HG02943 (cell line): ENCODE measurements around the gene SH3PXD2A.
"Not testable (repeated sequence)": the region's sequence is repeated elsewhere in the genome, so short reads cannot be mapped to it uniquely, and the experiment has no call there.

ENCODE experiments used
- ATAC-seq: cut with Tn5 transposase; IDR thresholded peaks from one replicate; pipeline ENCODE4 v1.9.1; 2021; ENCODE audit warnings: mild to moderate bottlenecking, low read depth, moderate library complexity; ENCODE audit not compliant: unreplicated experiment

Gene SH3PXD2A

DNA sequence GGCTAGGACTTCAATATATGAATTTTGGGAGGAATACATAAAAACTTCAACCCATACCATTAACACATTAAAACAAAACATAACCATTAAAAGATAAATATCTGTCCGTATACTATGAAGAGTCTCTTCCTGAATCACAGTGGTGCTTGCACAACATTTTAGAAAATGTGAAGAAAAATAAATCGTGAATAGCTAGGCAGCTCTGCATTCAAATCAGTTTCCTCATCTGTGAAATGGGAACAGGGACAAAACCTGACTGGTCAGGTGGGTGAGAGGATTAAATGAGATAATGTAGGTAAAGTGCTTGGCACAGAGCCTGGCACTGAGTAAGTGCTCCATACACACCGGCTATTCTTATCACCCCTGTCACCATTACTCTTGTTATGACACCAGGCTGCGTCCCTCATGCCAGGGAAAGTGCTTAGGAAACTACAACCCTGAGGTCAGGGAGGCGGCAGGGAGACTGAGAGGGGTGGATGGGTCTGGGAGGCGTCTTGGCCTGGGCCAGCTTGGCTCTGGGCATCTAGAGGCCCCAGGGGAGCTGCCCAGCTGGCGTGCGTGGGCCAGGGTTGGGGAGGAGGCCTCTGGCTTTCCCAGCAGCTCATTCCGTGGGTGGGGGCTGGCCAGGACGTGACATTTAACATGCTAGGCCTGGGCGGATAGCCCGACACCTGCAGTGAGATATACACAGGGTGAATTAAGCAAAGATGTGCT lies 78.3 kb downstream of the SH3PXD2A start:
- no peak for ATAC-seq

DNA sequence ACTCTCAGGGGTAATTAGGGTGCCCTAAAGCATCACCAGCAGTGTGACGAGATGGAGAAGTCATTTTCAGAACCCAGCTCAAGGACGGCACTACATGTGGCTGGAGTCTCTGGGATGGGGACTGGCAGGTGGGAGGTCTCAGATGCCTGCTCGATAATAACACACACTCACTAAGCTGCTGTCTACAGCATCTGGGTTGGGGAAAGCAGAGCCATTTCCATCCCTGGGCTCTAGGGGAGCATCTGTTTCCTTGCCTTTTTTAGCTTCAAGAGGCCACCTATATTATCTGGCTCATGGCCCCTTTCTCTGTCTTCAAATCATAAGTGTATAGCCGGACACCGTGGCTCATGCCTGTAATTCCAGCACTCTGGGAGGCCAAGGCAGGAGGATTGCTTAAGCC lies 79.6 kb downstream of the SH3PXD2A start:
- ATAC-seq: no peak

DNA sequence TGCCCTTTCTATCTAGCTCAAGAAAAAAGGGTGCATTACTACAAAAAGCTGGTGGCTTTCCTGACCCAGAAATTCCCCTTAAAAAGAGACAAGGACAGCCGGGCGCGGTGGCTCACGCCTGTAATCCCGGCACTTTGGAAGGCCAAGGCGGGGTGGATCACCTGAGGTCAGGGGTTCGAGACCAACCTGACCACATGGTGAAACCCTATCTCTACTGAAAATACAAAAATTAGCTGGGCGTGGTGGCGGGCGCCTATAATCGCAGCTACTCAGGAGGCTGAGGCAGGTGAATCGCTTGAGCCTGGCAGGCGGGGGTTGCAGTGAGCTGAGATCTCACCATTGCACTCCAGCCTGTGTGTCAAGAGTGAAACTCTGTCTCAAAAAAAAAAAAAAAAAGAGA lies 82.5 kb downstream of the SH3PXD2A start:
- ATAC-seq: not testable (repeated sequence)

DNA sequence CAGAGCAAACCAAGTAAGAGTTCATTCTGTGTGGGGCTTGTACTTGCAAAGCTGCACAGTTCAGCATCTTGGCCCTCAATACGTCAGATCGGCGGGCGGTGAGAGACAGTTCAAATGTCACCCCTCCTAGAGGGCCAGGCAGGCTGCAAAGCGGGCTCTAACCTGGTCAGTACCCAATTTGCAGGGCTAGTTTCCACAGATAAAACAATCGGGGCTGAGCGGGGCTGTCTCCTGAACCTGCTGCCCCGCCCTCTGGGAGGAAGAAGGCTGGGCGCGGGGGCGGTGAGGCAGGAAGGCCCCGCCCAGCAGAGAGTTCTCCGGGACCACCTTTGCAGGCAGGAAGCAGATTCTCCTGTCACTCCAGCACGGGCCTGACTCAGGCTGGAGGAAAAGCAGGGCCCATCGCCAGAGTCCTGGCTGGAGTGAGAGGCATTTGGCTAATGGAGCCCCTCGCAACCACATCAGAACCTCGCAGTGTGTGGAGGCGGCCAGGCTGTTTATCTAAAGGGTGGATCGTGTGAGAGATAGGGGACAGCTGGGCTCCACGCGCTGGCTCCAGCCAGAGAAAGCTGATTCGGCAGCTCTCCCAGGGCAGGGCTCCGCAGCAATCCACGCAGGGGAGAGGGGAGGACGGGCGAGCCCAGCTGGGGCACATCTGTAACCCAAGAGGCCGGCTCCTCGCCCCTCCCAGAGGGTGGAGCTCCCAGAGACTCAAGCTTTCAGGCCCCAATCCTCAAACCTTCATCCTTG lies 83.1 kb downstream of the SH3PXD2A start:
- peak; percentile 72 for ATAC-seq

DNA sequence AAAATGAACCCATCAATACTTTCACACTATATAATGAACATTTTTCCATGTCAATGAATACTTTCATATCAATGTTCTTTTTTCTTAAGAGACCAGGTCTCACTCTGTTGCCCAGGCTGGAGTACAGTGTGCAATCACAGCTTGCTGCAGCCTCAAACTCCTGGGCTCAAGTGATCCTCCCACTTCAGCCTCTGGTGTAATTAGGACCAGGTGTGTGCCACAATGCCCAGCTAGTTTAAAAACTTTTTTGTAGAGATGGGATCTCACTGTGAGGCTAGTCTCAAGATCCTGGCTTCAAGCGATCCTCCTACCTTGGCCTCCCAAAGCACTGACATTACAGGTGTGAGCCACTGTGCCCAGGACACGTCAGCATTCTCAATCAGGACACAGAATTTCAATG lies 85.2 kb downstream of the SH3PXD2A start:
- no peak for ATAC-seq

DNA sequence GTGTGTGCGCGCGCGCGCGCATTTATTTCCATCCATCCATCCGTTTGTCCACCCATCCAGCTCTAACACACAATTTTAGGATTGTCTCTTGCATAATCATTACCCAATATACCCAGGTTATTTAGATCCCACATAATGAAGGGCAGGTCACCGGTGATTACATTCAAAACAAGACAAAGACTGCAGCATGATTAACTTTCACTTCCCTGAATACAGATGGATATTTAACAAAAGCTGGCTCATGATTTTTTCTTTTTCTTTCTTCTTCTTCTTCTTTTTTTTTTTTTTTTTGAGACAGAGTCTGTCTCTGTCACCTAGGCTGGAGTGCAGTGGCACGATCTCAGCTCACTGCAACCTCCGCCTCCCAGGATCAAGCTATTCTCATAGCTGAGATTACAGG lies 86.2 kb downstream of the SH3PXD2A start:
- no peak for ATAC-seq

DNA sequence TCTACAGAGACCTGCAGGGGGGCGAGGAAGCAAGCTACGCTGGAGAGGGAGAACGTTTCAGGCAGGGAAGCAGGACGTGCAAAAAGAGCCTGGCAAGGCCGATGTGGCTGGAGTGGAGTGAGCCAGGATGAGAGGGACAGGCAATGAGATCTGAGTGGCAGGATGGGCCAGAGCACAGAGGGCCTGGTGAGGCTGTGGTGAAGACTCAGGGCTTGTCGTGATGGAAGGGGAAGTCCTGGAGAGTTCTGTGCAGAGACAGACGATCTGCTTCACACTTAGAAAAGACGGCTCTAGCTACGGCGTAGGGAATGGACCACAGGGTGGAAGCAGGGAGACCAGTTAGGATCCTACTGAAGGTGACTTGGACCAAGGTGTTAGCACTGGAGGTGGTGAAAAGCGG lies 87.0 kb downstream of the SH3PXD2A start:
- ATAC-seq: no peak

DNA sequence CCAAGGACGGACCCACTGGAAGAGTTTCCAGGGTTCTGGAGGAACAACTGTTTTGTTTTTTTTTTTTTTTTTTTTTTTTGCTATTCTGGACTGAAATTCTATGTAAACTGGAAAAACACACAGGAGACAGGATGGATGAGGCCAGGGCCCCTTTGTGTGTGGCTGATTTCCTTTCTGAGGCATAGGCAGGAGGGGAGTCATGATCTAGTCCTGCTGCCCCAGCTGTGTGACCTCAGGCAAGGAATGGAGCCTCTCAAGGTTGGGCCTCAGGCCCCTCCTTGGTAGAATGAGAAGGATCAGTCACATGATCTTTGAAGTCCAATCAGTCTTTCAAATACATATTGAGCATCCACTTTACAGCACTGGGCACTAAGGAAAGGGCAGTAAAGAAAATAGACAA lies 87.6 kb downstream of the SH3PXD2A start:
- no peak for ATAC-seq

DNA sequence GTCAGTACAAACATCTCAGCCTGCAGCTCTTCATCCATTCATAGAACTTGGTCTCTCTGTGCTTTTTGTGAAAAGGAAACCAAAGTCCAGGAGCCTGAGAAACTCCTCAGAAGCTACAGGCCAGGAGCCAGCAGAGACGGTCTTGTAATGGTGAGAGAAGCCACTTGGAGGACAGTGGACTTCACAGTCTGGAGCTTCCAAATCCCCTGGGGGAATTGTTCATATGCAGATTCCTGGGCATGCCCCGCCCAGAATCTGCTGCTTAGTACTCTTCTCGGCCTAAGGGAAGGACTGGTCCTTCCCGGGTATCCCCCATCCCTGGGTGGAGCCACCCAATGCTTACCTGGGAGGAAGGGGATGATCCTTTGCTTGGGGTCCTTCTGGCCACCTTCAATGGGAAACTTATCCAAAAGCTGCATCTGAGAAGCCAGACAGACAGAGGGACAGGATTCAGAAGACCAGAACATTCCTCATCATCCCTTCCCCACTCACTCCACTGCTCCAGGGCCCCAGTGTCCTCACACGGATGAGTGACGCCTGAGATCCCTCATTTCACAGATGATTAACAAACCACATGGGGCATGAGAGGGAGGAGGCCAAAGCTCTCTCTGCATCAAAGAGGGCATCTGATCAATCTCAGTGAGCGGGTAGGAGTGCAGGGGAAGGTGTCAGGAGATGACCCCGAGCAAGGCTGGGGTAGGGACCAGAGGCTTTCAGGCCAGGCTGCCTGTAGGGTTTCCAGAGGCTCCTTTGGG lies 88.4 kb downstream of the SH3PXD2A start:
- ATAC-seq: no peak

DNA sequence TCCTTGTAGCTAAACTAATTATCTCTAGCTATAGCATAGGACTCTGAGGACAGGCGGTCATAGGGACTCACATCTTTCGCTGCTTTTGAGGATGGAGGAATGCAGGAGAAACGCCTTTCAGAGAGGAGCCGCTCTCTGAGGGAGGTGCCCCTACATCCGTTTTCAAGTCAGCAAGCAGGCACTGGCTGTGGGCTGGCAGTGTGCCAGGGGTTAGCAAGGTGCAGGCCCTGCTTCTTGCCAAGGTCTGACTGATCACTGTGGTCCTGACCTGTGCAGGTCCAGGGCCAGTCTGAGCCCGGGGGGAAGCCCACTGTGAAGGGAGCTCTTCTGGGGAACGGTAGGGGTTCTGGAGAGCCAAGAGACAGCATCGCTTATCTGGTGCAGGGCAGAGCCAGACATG lies 89.4 kb downstream of the SH3PXD2A start:
- ATAC-seq: no peak

DNA sequence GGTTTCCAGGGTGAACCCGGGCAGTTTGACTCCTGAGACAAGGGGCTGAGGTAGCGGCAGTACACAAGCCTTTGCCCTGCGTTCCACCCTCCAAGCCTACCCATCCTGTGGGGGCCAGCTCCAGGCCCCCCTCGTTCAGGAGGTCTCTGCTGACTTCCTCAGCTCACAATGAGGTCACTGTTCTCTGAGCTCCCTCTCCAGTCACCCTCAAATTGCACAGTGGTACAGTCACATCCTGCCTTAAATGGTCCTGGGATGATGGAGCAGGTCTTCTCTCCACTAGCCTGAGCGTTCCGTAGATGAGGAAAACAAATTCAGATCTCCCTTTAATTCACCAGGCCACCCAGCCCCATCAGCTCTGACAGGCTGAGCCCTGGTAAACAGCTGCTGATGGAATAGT lies 90.2 kb downstream of the SH3PXD2A start:
- ATAC-seq: no peak

DNA sequence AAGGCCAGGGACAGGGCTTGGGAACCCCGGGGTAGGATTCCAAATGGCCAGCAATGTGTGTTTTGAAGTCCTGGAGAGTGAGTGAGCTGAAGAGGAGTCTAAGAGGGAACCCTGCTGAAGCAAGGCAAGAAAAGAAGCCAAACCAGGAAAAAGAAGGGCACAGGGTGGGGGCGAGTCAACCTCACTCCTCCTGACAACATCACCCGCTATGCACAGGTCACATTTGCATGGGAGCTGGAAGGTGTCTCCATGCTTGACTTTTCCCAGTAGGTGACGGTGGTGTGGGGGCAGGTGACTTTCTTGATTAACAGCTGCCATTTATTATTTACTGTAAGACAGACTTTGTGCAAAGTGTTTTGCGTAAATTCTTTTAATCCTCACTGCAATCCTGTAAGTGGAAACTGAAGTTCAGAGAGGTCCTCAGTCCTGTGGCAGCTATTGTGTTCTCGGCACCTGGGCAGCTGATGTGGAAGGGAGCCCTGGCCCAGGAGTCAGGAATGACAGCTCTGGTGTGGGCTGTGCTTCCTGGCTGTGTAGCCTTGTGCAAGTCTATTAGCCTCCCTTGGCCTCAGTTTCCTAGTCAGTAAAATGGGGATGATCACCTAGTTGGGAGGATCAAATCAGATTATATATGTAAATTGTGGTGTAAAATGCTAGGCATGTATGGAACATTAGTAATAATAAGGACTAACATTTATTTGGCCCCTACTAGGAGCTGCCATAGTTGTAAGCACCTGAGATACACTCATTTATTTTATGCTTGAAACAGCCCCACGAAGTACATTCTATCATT lies 90.9 kb downstream of the SH3PXD2A start:
- no peak for ATAC-seq

DNA sequence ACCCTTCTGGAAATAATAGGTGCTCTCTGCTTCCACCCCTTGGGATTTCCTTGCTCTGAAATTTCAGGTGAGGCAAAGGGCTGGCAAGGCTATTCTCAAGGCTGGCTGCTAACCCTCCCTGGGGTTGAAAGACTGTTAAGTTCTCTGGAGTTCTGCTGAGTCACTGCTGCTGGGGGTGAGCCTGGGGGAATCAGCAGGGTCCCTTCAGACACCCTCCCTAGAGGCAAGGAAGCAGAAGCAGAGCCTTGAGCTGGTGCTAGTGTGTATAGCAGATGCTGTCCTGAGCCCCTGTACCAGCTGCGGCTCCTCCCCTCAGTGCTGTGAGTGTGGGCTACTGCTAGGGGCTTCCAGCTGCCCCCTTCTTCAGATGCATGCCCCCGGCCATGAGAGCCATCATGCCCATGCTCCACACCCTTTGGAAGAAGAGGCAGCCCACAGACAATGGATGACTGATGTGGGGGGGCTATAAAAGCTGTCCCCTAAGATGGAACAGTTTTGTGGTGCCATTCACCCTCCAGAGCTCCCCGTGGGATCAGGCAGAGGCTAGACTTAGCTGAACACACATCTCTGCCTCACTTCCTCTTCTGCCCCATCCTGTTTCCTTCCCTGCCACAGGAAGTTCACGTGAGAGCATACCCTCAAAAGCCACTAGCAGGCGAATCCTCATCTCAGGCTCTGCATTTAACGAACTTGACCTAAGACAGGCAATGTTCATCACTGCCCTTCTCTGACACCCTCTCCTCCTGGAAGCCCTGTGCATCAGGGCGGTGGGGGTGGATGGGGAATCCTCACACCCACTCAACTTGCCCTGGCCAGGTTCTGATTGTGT lies 91.8 kb downstream of the SH3PXD2A start:
- no peak for ATAC-seq

DNA sequence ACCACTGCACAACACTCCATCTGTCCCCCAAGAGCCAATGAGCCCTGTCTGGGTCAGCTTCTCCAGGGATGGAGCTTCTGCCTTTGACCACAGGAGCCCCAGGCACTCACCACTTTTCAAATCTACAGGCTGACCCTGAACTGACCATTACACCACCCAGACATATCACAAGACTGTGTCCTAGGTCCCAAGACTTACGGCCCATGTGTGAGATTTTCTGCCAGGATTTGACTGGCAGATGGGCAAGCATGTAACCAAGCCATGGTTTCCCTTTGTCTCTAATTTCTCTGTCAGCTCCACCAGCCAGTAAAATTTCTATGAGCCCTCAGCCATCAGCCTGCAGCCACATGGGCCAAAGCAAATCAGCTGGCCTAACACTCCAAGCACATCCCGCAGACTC lies 92.5 kb downstream of the SH3PXD2A start:
- no peak for ATAC-seq

DNA sequence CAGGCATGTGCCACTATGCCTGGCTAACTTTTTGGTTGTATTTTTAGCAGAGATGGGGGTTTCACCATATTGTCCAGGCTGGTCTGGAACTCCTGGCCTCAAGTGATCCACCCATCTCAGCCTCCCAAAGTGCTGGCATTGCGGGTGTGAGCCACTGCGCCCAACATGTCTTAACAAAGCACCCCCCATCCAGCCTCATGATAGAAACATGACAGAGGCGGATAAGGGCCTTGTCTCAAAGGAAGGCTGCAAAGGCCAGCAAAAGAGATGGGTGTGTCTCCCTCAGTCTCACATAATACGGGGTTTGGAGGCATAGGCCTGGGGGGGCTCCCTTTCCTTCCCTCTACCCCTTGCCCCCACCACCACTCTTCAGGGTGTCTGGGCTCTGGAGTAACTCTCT lies 93.2 kb downstream of the SH3PXD2A start:
- no peak for ATAC-seq

DNA sequence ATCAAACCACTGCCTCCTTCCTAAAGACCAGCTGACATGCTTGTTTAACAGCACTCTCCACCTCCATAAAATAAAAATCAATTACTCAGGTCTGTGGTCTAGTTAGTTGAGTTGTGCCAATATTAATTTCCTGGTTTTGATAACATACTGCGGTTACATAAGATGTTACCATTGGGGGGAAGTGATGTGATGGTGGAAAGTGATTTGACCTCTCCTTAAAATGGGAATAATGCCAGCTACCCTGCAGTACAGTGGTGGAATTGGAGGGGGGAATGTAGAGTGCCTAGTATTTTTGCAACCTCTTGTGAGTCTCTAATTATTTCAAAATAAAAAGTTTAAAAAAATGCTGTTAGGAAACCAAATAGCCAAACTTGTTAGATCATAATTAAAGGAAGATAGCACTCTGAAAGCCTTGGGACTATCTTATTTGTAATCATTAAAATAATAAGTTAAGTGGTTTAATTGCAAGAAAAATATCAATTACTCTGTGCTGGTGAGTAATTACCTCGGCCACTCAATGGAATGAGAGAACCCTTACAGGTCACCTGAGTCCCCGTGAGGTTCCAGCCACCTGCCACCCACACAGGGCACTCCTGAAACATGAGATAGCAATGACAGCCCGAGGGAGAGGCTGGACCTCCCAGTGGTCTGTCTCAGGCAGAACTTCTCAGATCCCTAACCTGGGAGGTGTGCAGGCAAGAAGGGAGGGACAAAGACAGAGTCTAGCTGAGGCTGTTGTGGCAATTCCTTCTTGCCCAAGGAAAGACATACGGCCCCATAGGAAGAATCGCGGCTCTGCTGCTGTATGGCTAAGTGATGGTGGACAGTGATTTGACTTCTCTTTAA lies 94.1 kb downstream of the SH3PXD2A start:
- ATAC-seq: no peak

DNA sequence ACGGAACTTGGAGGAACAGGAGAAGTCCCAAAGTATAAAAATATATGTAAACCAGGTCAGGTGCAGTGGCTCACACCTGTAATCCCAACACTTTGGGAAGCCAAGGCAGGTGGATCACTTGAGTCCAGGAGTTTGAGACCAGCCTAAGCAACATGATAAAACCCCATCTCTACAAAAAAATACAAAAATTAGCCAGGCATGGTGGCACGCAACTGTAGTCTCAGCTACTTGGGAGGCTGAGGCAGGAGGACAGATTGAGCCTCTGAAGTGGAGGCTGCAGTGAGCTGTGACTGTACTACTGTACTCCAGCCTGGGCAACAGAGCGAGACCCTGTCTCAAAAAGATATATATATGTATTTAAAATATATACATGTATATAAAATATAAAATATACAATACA lies 95.1 kb downstream of the SH3PXD2A start:
- ATAC-seq: not testable (repeated sequence)

DNA sequence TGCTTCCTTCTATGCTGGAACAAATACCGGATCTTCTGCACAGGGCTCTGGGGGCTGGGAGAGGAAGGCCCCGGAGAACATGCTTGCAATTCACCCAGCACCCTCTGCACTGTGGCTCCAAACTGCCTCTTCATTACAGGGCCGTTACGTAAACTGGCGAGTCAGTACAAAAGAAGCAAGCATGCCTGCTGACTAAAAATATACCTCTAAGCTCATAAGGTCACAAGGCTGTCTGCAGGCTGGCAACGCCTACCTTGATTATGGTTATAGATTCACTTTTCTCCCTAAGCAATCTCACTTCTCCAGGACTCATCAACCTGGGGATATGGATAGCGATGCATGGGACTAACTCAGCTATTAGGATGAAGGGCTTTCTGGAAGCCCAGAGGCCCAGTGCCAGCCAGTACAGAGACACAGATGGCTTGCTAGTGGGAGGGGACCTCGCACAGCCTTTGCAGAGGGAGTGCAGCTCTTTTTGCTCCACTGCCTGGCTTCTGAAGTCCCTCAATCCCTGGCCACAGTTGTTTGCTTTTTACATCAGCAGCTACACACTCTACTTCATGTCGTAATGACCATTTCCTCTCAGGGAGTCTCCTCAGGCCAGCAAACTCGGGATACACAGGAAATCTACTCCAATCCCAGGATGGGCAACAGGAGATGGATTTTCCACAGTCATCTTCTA lies 96.1 kb downstream of the SH3PXD2A start:
- no peak for ATAC-seq
